ENCODE measurements around the gene PCNX4. TPM values are rescaled to one million over a fixed set of nuclear protein-coding genes. Genes with fewer than 3 reads are reported as not detected.

The PCNX4 gene
- total RNA-seq, 1 experiment from 2014 or later = 117 TPM

GRCh38 chr14:60169722-60170121, 78.0 kb downstream of the PCNX4 start:
- no peak overlapping the region for H2AFZ ChIP-seq (ENCODE audit: low read length)
- TF ChIP-seq CTCF (conservative IDR thresholded peaks at IDR 0.05; ENCODE audit: low read depth, low read length) = no peak
- no peak for TF ChIP-seq EZH2 (IDR thresholded peaks at IDR 0.05; ENCODE audit: low read length, unreplicated experiment)
- no peak for TF ChIP-seq EZH2phosphoT487 (IDR thresholded peaks at IDR 0.05; ENCODE audit: borderline replicate concordance, low read length)
- no peaks in the 10 kb centered on the region for H3K27me3 ChIP-seq (ENCODE audit: low read length)
- peaks cover 3% of the 10 kb centered on the region for H3F3A ChIP-seq (ENCODE audit: low read length, unreplicated experiment)
- H3K36me3 ChIP-seq (ENCODE audit: low read depth, low read length) = no peaks in the 10 kb centered on the region
- H4K20me1 ChIP-seq (ENCODE audit: low read length) = no peaks in the 10 kb centered on the region
- H3K4me3 ChIP-seq (ENCODE audit: low read length) = no peak overlapping the region
- ChIA-PET CTCF (no interaction called here), POLR2A (ENCODE audit: unreplicated experiment) (no interaction called here)
- peaks cover 14% of the 10 kb centered on the region for H3K4me1 ChIP-seq (ENCODE audit: insufficient read depth, low read length)
- ATAC-seq = no peak
- BruUV-seq (replicated peaks) = no TSS peak
- H3K9ac ChIP-seq (ENCODE audit: low read length) = no peak overlapping the region
- no peaks in the 10 kb centered on the region for H3K9me2 ChIP-seq (replicated peaks; ENCODE audit: low read length)
- intact Hi-C loops (cut with micrococcal nuclease) = loop anchor here (5.0 kb wide), 1 partner anchor 222 kb away; no protein-coding TSS in a partner anchor
- DNase-seq = no peak
- no peaks in the 10 kb centered on the region for H3K9me3 ChIP-seq (ENCODE audit: low read length)
- H3K79me2 ChIP-seq (ENCODE audit: low read length) = peaks cover 2% of the 10 kb centered on the region; the same call in 1 of the 2 replicates
- no peak overlapping the region for H3K4me2 ChIP-seq (ENCODE audit: low read length)
- no peak overlapping the region for H3K27ac ChIP-seq (ENCODE audit: low read length)

GRCh38 chr14:60170948-60171347, 79.2 kb downstream of the PCNX4 start:
- Histone ChIP-seq H4K20me1 (ENCODE audit: low read length) (no peaks in the 10 kb centered on the region), H3K27me3 (ENCODE audit: low read length) (no peaks in the 10 kb centered on the region), H3K9me2 (replicated peaks; ENCODE audit: low read length) (no peaks in the 10 kb centered on the region), H3K79me2 (ENCODE audit: low read length) (no peaks in the 10 kb centered on the region), H3K36me3 (ENCODE audit: low read depth, low read length) (no peaks in the 10 kb centered on the region), H3K9ac (ENCODE audit: low read length) (no peak overlapping the region), H3K9me3 (ENCODE audit: low read length) (no peaks in the 10 kb centered on the region), H3K4me2 (ENCODE audit: low read length) (no peak overlapping the region), H2AFZ (ENCODE audit: low read length) (no peak overlapping the region), H3K4me3 (ENCODE audit: low read length) (no peak overlapping the region), H3F3A (ENCODE audit: low read length, unreplicated experiment) (peaks cover 7% of the 10 kb centered on the region), H3K4me1 (ENCODE audit: insufficient read depth, low read length) (peaks cover 21% of the 10 kb centered on the region), H3K27ac (ENCODE audit: low read length) (no peak overlapping the region)
- DNase-seq (no peak), ATAC-seq (no peak)
- ChIA-PET CTCF (no interaction called here), POLR2A (ENCODE audit: unreplicated experiment) (no interaction called here)
- TF ChIP-seq EZH2phosphoT487 (IDR thresholded peaks at IDR 0.05; ENCODE audit: borderline replicate concordance, low read length) (no peak), EZH2 (IDR thresholded peaks at IDR 0.05; ENCODE audit: low read length, unreplicated experiment) (no peak), CTCF (conservative IDR thresholded peaks at IDR 0.05; ENCODE audit: low read depth, low read length) (no peak)
- intact Hi-C loops (cut with micrococcal nuclease) = no loop called here
- no TSS peak for BruUV-seq (replicated peaks)

- intact Hi-C loops (cut with micrococcal nuclease) = no loop called here
- Histone ChIP-seq H3F3A (ENCODE audit: low read length, unreplicated experiment) (peaks cover 7% of the 10 kb centered on the region), H2AFZ (ENCODE audit: low read length) (no peak overlapping the region), H3K4me2 (ENCODE audit: low read length) (no peak overlapping the region), H3K27me3 (ENCODE audit: low read length) (no peaks in the 10 kb centered on the region), H3K9me3 (ENCODE audit: low read length) (no peaks in the 10 kb centered on the region), H3K4me1 (ENCODE audit: insufficient read depth, low read length) (peaks cover 25% of the 10 kb centered on the region), H3K79me2 (ENCODE audit: low read length) (no peaks in the 10 kb centered on the region), H3K9me2 (replicated peaks; ENCODE audit: low read length) (no peaks in the 10 kb centered on the region), H3K36me3 (ENCODE audit: low read depth, low read length) (no peaks in the 10 kb centered on the region), H3K27ac (ENCODE audit: low read length) (no peak overlapping the region), H4K20me1 (ENCODE audit: low read length) (no peaks in the 10 kb centered on the region), H3K4me3 (ENCODE audit: low read length) (no peak overlapping the region), H3K9ac (ENCODE audit: low read length) (no peak overlapping the region)
- no TSS peak for BruUV-seq (replicated peaks)
- ATAC-seq (no peak), DNase-seq (no peak)
- no peak for TF ChIP-seq EZH2phosphoT487 (IDR thresholded peaks at IDR 0.05; ENCODE audit: borderline replicate concordance, low read length)
- ChIA-PET CTCF (no interaction called here), POLR2A (ENCODE audit: unreplicated experiment) (no interaction called here)
Measured at GRCh38 chr14:60171690-60172089, 80.0 kb downstream of the PCNX4 start.

Measured in PC-3 (cell line).